ENCODE data around the gene COL6A1.

Gene COL6A1

DNA sequence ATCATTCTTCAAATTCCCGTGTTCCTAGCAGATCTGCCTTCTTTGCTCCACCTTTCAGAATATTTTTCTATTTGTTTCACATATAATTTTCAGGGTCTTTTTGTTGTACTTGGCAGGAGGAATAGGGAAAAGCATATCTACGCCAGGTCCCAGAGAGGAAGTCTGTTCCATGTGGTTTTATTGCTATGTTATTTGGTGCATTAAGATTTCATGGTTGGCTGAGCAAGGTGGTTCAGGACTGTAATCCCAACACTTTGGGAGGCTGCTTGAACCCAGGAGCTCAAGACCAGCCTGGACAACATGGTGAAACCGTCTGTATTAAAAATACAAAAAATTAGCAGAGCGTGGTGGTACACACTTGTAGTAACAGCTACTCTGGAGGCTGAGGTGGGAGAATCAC lies 36.1 kb downstream of the COL6A1 start:
- Histone ChIP-seq H3K9me3 (ENCODE audit: insufficient read depth, low read depth, low read length) (no peaks in the 10 kb centered on the region), H3K4me1 (ENCODE audit: insufficient read depth, low read length) (no peaks in the 10 kb centered on the region), H3K9ac (ENCODE audit: low read depth, low read length) (no peak overlapping the region), H3K27ac (ENCODE audit: low read depth, low read length) (no peak overlapping the region), H3K36me3 (ENCODE audit: insufficient read depth, low read length) (no peaks in the 10 kb centered on the region), H3K27me3 (ENCODE audit: insufficient read depth, low read length) (no peaks in the 10 kb centered on the region), H3K4me3 (ENCODE audit: low read length) (no peak overlapping the region)
- 97% methylated on average over 3 of the region's 4 CpGs for WGBS

DNA sequence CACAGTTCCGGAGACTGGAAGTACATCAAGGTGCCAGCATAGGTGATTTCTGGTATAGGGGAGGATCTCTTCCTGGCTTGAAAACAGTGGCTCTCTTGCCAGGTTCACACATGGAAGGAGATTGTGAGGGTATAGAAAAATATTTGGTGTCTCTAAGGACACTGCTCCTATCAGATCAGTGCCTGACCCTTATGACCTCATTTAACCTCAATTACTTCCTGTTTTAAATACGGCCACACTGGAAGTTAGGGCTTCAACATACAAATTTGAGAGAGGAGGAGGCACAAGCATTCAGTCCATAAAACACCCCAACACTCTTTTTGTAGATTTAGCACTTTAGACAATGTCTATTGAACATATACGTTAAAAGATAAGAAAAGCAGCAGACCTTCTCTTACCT lies 37.0 kb downstream of the COL6A1 start:
- WGBS, result 91% methylated on average over 3 of the region's 3 CpGs
- Histone ChIP-seq H3K9me3 (ENCODE audit: insufficient read depth, low read depth, low read length) (no peaks in the 10 kb centered on the region), H3K36me3 (ENCODE audit: insufficient read depth, low read length) (no peaks in the 10 kb centered on the region), H3K4me3 (ENCODE audit: low read length) (no peak overlapping the region), H3K9ac (ENCODE audit: low read depth, low read length) (no peak overlapping the region), H3K27ac (ENCODE audit: low read depth, low read length) (no peak overlapping the region), H3K27me3 (ENCODE audit: insufficient read depth, low read length) (no peaks in the 10 kb centered on the region), H3K4me1 (ENCODE audit: insufficient read depth, low read length) (no peaks in the 10 kb centered on the region)

DNA sequence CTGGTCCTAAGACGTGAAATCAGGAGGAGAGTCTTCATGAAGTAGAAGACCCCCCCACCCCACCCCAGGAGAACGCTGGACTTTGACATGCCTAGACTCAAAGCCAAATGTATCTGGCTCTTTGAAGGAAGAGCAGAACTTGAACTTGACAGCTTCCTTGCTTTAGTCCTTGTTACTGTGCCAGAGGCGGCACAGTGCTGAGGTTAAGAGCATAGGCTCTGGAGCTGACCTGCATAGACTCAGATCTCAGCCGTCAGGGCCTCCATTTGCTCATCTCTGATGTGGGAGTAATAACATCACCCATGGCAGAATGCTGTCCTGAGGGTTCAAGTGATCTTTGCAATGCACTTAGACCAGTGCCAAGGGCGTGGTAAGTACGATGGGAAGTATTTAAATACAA lies 39.0 kb downstream of the COL6A1 start:
- 93% methylated on average over 6 of the region's 6 CpGs for WGBS
- Histone ChIP-seq H3K36me3 (ENCODE audit: insufficient read depth, low read length) (no peaks in the 10 kb centered on the region), H3K27me3 (ENCODE audit: insufficient read depth, low read length) (no peaks in the 10 kb centered on the region), H3K27ac (ENCODE audit: low read depth, low read length) (no peak overlapping the region), H3K9me3 (ENCODE audit: insufficient read depth, low read depth, low read length) (no peaks in the 10 kb centered on the region), H3K9ac (ENCODE audit: low read depth, low read length) (no peak overlapping the region), H3K4me3 (ENCODE audit: low read length) (no peak overlapping the region), H3K4me1 (ENCODE audit: insufficient read depth, low read length) (0 out of 2 replicates have a peak, but pooled peaks cover 8% of the 10 kb centered on the region)

DNA sequence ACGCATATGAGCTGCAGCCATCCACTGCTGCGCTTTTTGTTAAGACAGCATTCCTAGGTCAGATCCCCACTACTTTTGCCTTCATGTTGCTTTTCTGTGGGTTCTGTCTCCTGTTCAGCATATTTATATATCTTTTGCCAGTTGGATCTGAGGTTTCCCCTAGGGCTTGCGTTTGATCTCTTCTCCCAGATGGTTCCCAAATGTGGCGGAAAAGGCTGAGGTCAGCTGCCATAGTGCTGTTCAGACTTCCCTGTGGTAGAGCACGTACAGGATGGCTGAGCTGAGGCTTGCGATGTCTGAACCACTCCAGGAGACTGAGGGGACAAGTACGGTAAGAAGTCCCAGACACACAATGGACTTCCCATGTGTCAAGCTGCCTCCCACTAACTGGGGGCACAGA lies 39.8 kb downstream of the COL6A1 start:
- WGBS, result 96% methylated on average over 7 of the region's 7 CpGs
- H3K9ac ChIP-seq (ENCODE audit: low read depth, low read length), result no peak overlapping the region
- no peak overlapping the region for H3K4me3 ChIP-seq (ENCODE audit: low read length)
- H3K27ac ChIP-seq (ENCODE audit: low read depth, low read length), result no peak overlapping the region
- no peaks in the 10 kb centered on the region for H3K27me3 ChIP-seq (ENCODE audit: insufficient read depth, low read length)
- no peaks in the 10 kb centered on the region for H3K9me3 ChIP-seq (ENCODE audit: insufficient read depth, low read depth, low read length)
- H3K36me3 ChIP-seq (ENCODE audit: insufficient read depth, low read length), result no peaks in the 10 kb centered on the region
- H3K4me1 ChIP-seq (ENCODE audit: insufficient read depth, low read length), result 0 out of 2 replicates have a peak, but pooled peaks cover 8% of the 10 kb centered on the region

DNA sequence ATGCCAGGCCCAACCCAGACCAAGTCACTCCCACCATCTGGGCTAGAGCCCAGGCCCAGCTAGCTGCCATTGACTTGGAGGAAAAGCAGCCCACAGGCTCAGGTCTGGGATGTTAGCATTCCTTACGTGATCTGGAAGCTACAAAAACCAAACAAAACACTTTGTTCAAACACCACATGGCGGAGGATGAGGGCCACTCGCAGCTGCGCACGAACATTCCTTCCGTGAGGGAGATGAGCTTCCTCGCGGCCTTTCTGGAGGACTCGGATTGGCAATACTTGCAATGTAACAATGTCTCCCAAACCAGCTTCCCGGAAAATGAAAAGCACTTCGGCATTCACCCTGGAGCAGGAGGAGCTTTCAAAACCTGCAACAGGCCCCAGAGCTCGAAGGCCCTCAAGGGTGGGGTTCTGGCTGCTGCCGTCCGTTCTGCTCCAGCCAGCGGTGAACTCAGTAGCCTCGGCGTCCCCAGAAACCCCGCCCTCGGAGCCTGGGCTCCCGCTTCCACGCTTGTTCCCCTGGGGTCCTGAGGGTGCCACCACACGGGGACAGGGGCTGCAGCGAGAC lies 40.5 kb downstream of the COL6A1 start:
- H3K36me3 ChIP-seq (ENCODE audit: insufficient read depth, low read length), result no peaks in the 10 kb centered on the region
- no peaks in the 10 kb centered on the region for H3K27me3 ChIP-seq (ENCODE audit: insufficient read depth, low read length)
- H3K27ac ChIP-seq (ENCODE audit: low read depth, low read length), result no peak overlapping the region
- H3K9me3 ChIP-seq (ENCODE audit: insufficient read depth, low read depth, low read length), result no peaks in the 10 kb centered on the region
- no peak overlapping the region for H3K4me3 ChIP-seq (ENCODE audit: low read length)
- 0 out of 2 replicates have a peak, but pooled peaks cover 8% of the 10 kb centered on the region for H3K4me1 ChIP-seq (ENCODE audit: insufficient read depth, low read length)
- WGBS, result 96% methylated on average over 23 of the region's 23 CpGs
- H3K9ac ChIP-seq (ENCODE audit: low read depth, low read length), result no peak overlapping the region

DNA sequence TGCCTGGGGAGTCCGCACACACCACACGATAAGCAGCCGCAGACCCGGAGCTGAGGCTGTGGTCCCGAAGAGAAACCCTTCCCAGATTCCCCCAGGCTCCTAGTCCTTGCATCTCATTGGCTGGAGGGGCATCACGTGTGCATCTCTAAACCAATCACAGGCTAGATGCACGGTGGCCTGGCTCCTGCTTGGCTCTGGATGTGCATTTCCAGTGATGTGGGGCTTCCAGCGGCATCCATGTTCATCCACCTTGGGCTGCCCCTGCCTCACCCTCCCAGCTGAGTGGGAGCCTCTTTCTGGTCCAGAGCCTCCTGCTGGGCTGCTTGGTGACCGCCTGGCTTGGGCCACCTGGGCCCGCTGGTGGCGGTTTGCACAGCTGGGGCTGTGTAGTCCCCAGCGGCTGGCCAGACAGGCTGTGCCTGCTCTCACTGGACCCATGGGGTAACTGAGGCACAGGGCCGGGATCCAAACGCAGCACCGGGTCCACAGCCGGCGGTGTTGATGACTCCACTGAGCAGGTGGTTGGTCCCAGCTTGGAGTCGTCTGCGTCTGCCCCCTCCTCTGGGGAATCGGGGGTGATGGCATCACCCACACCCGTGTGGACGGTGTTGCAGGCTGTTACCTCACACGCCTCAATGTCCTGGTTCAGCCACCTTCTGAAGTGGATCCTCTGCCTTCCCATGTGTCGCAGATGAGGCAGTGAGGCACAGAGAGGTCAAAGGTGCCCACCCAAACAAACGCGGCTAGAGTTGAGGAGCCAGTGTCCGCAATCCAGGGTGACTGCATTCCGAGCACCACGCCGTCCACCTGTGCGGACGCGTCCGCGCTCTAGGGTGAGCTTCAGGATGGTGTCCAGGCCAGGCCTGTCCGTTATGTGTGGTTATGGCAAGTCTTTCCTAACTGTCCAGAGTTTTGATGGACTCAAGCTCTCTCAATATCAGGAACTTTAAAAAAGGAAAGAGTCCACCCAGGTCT lies 41.3 kb downstream of the COL6A1 start:
- Histone ChIP-seq H3K9ac (ENCODE audit: low read depth, low read length) (no peak overlapping the region; the same call in 1 of the 2 replicates), H3K9me3 (ENCODE audit: insufficient read depth, low read depth, low read length) (no peaks in the 10 kb centered on the region), H3K36me3 (ENCODE audit: insufficient read depth, low read length) (no peaks in the 10 kb centered on the region), H3K27ac (ENCODE audit: low read depth, low read length) (no peak overlapping the region), H3K4me1 (ENCODE audit: insufficient read depth, low read length) (0 out of 2 replicates have a peak, but pooled peaks cover 8% of the 10 kb centered on the region), H3K27me3 (ENCODE audit: insufficient read depth, low read length) (no peaks in the 10 kb centered on the region), H3K4me3 (ENCODE audit: low read length) (no peak overlapping the region)
- 94% methylated on average over 36 of the region's 36 CpGs for WGBS

DNA sequence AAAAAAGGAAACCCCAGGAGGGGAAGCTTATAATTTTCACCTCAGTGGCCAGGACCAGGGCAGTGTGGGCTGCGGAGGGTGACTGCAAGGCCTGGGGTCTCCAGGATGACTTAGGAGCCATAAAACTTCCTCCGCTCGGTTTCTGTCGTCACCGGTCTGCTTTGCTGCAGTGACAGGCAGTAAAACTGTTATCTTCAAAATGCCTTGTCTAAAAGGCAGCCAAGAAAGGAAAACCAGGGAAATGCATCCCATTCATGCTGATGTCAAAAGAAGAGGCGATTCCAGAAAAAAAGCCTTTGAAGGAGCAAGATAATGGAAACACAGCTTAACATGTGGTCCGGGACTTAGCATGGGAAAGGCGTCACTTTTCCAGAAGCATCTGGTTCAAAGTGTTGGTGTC lies 42.0 kb downstream of the COL6A1 start:
- Histone ChIP-seq H3K36me3 (ENCODE audit: insufficient read depth, low read length) (no peaks in the 10 kb centered on the region), H3K27ac (ENCODE audit: low read depth, low read length) (no peak overlapping the region), H3K4me1 (ENCODE audit: insufficient read depth, low read length) (0 out of 2 replicates have a peak, but pooled peaks cover 8% of the 10 kb centered on the region), H3K9ac (ENCODE audit: low read depth, low read length) (no peak overlapping the region), H3K4me3 (ENCODE audit: low read length) (no peak overlapping the region), H3K27me3 (ENCODE audit: insufficient read depth, low read length) (no peaks in the 10 kb centered on the region), H3K9me3 (ENCODE audit: insufficient read depth, low read depth, low read length) (no peaks in the 10 kb centered on the region)
- WGBS, result 86% methylated on average over 8 of the region's 8 CpGs

DNA sequence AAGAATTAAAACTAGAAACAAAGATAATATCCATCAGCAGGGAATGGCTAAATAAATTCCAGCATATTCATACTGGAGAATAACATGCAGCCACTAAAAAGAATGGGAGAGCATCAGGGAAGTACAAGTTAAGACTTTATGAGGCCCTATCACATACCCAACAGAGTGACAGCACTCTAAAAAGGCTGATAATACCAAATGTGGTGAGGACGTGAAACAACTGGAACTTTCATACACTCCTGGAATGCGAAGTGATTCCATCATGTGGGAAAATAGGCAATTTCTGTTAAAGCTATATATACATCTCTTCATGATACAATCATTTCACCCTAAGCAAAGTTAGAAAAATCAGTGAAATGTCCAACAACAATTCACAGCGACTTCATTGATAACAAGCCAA lies 42.6 kb downstream of the COL6A1 start:
- 90% methylated on average over 3 of the region's 3 CpGs for WGBS
- Histone ChIP-seq H3K9me3 (ENCODE audit: insufficient read depth, low read depth, low read length) (no peaks in the 10 kb centered on the region; the same call in 1 of the 2 replicates), H3K9ac (ENCODE audit: low read depth, low read length) (no peak overlapping the region), H3K27ac (ENCODE audit: low read depth, low read length) (no peak overlapping the region), H3K4me1 (ENCODE audit: insufficient read depth, low read length) (0 out of 2 replicates have a peak, but pooled peaks cover 8% of the 10 kb centered on the region), H3K27me3 (ENCODE audit: insufficient read depth, low read length) (no peaks in the 10 kb centered on the region), H3K36me3 (ENCODE audit: insufficient read depth, low read length) (no peaks in the 10 kb centered on the region), H3K4me3 (ENCODE audit: low read length) (no peak overlapping the region)

DNA sequence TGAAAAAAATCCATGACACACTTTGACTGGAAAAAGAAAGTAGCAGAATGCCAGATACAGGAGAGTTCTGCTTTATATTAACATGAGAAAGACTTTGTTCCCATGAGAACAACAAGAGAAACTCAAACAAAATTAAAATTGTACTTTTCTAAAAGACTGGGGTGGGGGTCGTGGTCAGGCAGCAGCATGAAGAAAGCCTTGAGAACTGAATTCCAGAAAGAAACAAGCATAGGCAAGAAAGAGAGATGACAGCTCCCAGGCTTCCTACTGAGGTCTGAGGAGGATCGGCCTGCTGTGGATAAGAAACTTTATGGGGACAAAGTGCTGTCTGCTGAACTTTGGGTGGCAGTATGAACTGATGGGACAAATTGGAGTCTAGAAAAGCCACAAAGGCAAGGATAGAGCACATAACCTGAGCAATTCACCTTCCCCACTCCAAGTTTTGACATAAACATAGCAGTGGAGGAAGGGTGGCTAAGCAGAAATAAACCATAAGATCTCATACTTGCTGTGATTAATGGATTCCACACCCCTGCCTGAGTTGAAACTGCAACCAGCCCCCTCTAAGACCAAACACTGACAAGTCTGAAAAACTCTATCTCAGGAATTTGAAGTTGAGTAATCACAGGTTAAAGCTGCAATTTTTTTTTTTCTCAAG lies 43.7 kb downstream of the COL6A1 start:
- H3K9ac ChIP-seq (ENCODE audit: low read depth, low read length), result no peak overlapping the region
- H3K27ac ChIP-seq (ENCODE audit: low read depth, low read length), result no peak overlapping the region
- no peaks in the 10 kb centered on the region for H3K27me3 ChIP-seq (ENCODE audit: insufficient read depth, low read length)
- 61% methylated on average over 2 of the region's 2 CpGs for WGBS
- 0 out of 2 replicates have a peak, but pooled peaks cover 8% of the 10 kb centered on the region for H3K4me1 ChIP-seq (ENCODE audit: insufficient read depth, low read length)
- H3K36me3 ChIP-seq (ENCODE audit: insufficient read depth, low read length), result no peaks in the 10 kb centered on the region
- H3K9me3 ChIP-seq (ENCODE audit: insufficient read depth, low read depth, low read length), result no peaks in the 10 kb centered on the region; the same call in 1 of the 2 replicates
- H3K4me3 ChIP-seq (ENCODE audit: low read length), result no peak overlapping the region

DNA sequence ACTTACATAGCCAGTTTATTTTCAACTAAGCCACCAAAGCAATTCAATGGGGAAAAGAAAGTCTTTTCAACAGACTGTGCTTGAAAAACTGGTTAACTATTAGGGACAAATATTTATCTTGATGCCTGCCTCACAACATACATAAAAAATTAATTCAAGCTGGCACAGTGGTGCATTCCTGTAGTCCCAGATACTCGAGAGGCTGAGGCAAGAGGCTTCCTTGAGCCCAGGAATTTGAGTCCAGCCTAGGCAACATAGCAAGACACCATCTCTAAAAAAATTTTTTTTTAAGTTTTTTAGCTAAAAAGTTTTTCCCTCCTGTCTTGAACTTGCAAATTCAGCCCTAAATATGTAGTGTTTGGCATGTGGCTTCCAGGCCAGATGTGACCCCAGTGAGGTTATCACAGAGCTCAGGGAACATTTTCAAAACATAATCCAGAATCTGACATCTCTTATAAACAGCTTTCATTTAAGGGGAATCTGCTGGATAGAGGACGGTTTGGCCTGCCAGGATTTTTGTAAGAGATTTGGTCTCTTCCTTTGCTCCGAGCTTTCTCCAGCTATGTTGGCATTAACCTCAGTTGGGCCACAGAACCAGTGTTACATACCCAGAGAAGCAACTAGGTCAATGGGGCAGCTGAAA lies 46.4 kb downstream of the COL6A1 start:
- 0 out of 2 replicates have a peak, but pooled peaks cover 8% of the 10 kb centered on the region for H3K4me1 ChIP-seq (ENCODE audit: insufficient read depth, low read length)
- H3K27me3 ChIP-seq (ENCODE audit: insufficient read depth, low read length), result no peaks in the 10 kb centered on the region
- H3K9ac ChIP-seq (ENCODE audit: low read depth, low read length), result no peak overlapping the region
- H3K9me3 ChIP-seq (ENCODE audit: insufficient read depth, low read depth, low read length), result no peaks in the 10 kb centered on the region; the same call in 1 of the 2 replicates
- 77% methylated on average over 3 of the region's 3 CpGs for WGBS
- H3K4me3 ChIP-seq (ENCODE audit: low read length), result no peak overlapping the region
- no peak overlapping the region for H3K27ac ChIP-seq (ENCODE audit: low read depth, low read length)
- H3K36me3 ChIP-seq (ENCODE audit: insufficient read depth, low read length), result no peaks in the 10 kb centered on the region

Data from HUES64 (cell line).